K562 (cell line): ENCODE measurements around the gene MCU. TPM values are rescaled to one million over a fixed set of nuclear protein-coding genes. Genes with fewer than 3 reads are reported as not detected.

Source experiments
- ETV1 ChIP-seq: fragments of 450-650 bp; conservative IDR thresholded peaks from 2 replicates; pipeline ENCODE4 v1.6.1; 2016; ENCODE audit warnings: missing genetic modification characterization, control low read depth, low read depth, missing compliant biosample characterization
- FOXP4 ChIP-seq: sonication (generic); formaldehyde crosslinking; IDR thresholded peaks from 2 replicates; pipeline ENCODE4 v1.8.0; 2022; ENCODE audit warnings: mild to moderate bottlenecking, missing genetic modification reagents, borderline replicate concordance
- HES1 ChIP-seq: fragments of 450-650 bp; IDR thresholded peaks from 2 replicates; pipeline ENCODE4 v1.6.1; 2016; ENCODE audit warnings: low read depth, mild to moderate bottlenecking, moderate library complexity
- HOXB6 ChIP-seq: fragments of 250-450 bp; sonication (Bioruptor Pico); IDR thresholded peaks from 2 replicates; pipeline ENCODE4 v1.5.1; 2022; ENCODE audit warnings: mild to moderate bottlenecking, borderline replicate concordance
- PPARD ChIP-seq: fragments of 250-450 bp; sonication (Bioruptor Pico); IDR thresholded peaks from 2 replicates; pipeline ENCODE4 v1.8.0; 2022; ENCODE audit warnings: inconsistent platforms, mild to moderate bottlenecking, moderate library complexity
- RBM14 ChIP-seq: fragments of 200-400 bp; formaldehyde crosslinking; IDR thresholded peaks from 2 replicates; pipeline ENCODE4 v1.6.1; 2018; ENCODE audit warnings: low read depth, mild to moderate bottlenecking, low read length, moderate library complexity, borderline replicate concordance; ENCODE audit not compliant: insufficient read depth
- RBM25 ChIP-seq: fragments of 200-400 bp; formaldehyde crosslinking; IDR thresholded peaks from 2 replicates; pipeline ENCODE4 v1.6.1; 2018; ENCODE audit warnings: low read length, low read depth, moderate library complexity; ENCODE audit not compliant: severe bottlenecking
- RBM39 ChIP-seq: fragments of 200-400 bp; formaldehyde crosslinking; optimal IDR thresholded peaks from 2 replicates; pipeline ENCODE3; 2018; ENCODE audit warnings: low read depth, low read length
- RFX1 ChIP-seq: fragments of 450-650 bp; IDR thresholded peaks from 2 replicates; pipeline ENCODE4 v1.6.1; 2016; ENCODE audit warnings: mild to moderate bottlenecking, moderate library complexity
- TAF7 ChIP-seq: fragments of 450-650 bp; IDR thresholded peaks from 2 replicates; pipeline ENCODE4 v1.6.1; 2016; ENCODE audit warnings: missing genetic modification characterization, missing compliant biosample characterization
- ZC3H4 ChIP-seq: sonication (generic); formaldehyde crosslinking; IDR thresholded peaks from 2 replicates; pipeline ENCODE4 v1.9.0; 2021; ENCODE audit warnings: missing genetic modification reagents, borderline replicate concordance
- ZFPM2 ChIP-seq: fragments of 250-450 bp; sonication (Bioruptor Pico); IDR thresholded peaks from 2 replicates; pipeline ENCODE4 v1.5.1; 2022; ENCODE audit warnings: mild to moderate bottlenecking
- ZNF134 ChIP-seq: fragments of 250-450 bp; sonication (Bioruptor Pico); conservative IDR thresholded peaks from 2 replicates; pipeline ENCODE4 v1.4.0; 2020
- polyA plus RNA-seq, 8 experiments: library from polyadenylated mRNA; depleted of rRNA in 4 of 8; stranded (reverse) in 5 of 8; unstranded in 3 of 8; fragments of >200 nt; fragmentation: Nextera tagmentation in 2 of 8; fragmentation: Illumina TruSeq in 1 of 8; extraction: Ambion mirVana in 2 of 8; extraction: Trizol in 1 of 8; gene quantifications; 2 replicates each; pipeline versions ENCODE4 v1.2.1 to v1.2.3, GENCODE V29; 2011 to 2014; ENCODE audit warnings: inconsistent platforms in 1 of 8, missing spikeins in 1 of 8
- total RNA-seq, 7 experiments: library from RNA; depleted of rRNA in 6 of 7; stranded (reverse); fragments of >200 nt in 6 of 7; fragmentation: Illumina TruSeq in 2 of 7; extraction: Trizol in 2 of 7; gene quantifications; 2 replicates each; pipeline versions ENCODE4 v1.2.1 to v1.2.3, GENCODE V29; 2011 to 2021; ENCODE audit warnings: low replicate concordance in 1 of 7
- TF ChIP-seq, protein P1 (sequence below): fragments of 450-650 bp; IDR thresholded peaks from 2 replicates; pipeline ENCODE4 v1.6.1; 2016; ENCODE audit warnings: low read depth
- TF ChIP-seq, protein P2 (sequence below): fragments of 450-650 bp; formaldehyde crosslinking; IDR thresholded peaks from 2 replicates; pipeline ENCODE4 v1.4.0; 2022; ENCODE audit warnings: mild to moderate bottlenecking, moderate library complexity

The MCU gene
- total and polyA plus RNA-seq, 9 of the 15 experiments (the other 6 are each of a cell fraction or from before 2014, with no cell fraction given): 8.2 to 88.8 (median 21.3) TPM

- TF ChIP-seq, protein P1, sequence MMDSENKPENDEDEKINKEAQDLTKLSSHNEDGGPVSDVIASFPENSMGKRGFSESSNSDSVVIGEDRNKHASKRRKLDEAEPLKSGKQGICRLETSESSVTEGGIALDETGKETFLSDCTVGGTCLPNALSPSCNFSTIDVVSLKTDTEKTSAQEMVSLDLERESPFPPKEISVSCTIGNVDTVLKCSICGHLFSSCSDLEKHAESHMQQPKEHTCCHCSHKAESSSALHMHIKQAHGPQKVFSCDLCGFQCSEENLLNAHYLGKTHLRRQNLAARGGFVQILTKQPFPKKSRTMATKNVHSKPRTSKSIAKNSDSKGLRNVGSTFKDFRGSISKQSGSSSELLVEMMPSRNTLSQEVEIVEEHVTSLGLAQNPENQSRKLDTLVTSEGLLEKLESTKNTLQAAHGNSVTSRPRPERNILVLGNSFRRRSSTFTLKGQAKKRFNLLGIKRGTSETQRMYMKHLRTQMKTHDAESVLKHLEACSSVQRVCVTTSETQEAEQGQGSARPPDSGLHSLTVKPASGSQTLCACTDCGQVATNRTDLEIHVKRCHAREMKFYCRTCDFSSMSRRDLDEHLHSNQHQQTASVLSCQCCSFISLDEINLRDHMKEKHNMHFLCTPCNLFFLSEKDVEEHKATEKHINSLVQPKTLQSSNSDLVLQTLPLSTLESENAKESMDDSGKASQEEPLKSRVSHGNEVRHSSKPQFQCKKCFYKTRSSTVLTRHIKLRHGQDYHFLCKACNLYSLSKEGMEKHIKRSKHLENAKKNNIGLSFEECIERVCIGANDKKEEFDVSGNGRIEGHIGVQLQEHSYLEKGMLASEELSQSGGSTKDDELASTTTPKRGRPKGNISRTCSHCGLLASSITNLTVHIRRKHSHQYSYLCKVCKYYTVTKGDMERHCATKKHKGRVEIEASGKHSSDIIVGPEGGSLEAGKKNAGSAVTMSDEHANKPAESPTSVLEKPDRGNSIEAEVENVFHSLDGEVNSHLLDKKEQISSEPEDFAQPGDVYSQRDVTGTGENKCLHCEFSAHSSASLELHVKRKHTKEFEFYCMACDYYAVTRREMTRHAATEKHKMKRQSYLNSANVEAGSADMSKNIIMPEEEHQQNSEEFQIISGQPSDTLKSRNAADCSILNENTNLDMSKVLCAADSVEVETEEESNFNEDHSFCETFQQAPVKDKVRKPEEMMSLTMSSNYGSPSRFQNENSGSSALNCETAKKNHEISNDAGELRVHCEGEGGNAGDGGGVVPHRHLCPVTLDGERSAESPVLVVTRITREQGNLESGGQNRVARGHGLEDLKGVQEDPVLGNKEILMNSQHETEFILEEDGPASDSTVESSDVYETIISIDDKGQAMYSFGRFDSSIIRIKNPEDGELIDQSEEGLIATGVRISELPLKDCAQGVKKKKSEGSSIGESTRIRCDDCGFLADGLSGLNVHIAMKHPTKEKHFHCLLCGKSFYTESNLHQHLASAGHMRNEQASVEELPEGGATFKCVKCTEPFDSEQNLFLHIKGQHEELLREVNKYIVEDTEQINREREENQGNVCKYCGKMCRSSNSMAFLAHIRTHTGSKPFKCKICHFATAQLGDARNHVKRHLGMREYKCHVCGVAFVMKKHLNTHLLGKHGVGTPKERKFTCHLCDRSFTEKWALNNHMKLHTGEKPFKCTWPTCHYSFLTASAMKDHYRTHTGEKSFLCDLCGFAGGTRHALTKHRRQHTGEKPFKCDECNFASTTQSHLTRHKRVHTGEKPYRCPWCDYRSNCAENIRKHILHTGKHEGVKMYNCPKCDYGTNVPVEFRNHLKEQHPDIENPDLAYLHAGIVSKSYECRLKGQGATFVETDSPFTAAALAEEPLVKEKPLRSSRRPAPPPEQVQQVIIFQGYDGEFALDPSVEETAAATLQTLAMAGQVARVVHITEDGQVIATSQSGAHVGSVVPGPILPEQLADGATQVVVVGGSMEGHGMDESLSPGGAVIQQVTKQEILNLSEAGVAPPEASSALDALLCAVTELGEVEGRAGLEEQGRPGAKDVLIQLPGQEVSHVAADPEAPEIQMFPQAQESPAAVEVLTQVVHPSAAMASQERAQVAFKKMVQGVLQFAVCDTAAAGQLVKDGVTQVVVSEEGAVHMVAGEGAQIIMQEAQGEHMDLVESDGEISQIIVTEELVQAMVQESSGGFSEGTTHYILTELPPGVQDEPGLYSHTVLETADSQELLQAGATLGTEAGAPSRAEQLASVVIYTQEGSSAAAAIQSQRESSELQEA: no peak
- 0 out of 2 replicates have a peak, but pooled peaks have one; percentile 29 for TF ChIP-seq ETV1 (tag)
- TF ChIP-seq PPARD (CRISPR knock-in tag): no peak
- TF ChIP-seq FOXP4: no peak
- TF ChIP-seq ZFPM2 (CRISPR knock-in tag): no peak
- TF ChIP-seq RBM14: no peak
- no peak for TF ChIP-seq RFX1
- peak; percentile 34 for TF ChIP-seq RBM25
- peak; percentile 96 for TF ChIP-seq TAF7
- TF ChIP-seq ZNF134: no peak; the same call in 1 of the 2 replicates
- no peak for TF ChIP-seq HES1
- no peak for TF ChIP-seq HOXB6 (CRISPR knock-in tag)
- TF ChIP-seq, protein P2, sequence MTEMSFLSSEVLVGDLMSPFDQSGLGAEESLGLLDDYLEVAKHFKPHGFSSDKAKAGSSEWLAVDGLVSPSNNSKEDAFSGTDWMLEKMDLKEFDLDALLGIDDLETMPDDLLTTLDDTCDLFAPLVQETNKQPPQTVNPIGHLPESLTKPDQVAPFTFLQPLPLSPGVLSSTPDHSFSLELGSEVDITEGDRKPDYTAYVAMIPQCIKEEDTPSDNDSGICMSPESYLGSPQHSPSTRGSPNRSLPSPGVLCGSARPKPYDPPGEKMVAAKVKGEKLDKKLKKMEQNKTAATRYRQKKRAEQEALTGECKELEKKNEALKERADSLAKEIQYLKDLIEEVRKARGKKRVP (CRISPR knock-in tag): peak; percentile 48; the same call in 1 of the 2 replicates
- TF ChIP-seq RBM39: no peak
- no peak for TF ChIP-seq ZC3H4 (CRISPR knock-in tag)
Measured at GRCh38 chr10:72691863-72692743, at the start of gene MCU (continued).
